Renal cortex interstitium (tissue), 11 donors: ENCODE results near the gene COL27A1. TPM values are rescaled to one million over a fixed set of nuclear protein-coding genes. Genes with fewer than 3 reads are reported as not detected.

Source experiments
- DNase-seq, 11 donors: peaks; one replicate each; pipeline ENCODE4 v3.0.0-alpha.2; 2013; ENCODE audit warnings: low read depth in 9 of 11, low spot score in 4 of 11; ENCODE audit errors: extremely low read depth in 1 of 11
- polyA plus RNA-seq, 3 donors: library from polyadenylated mRNA; unstranded; fragments of 120-200 nt; gene quantifications; one replicate each; pipeline ENCODE4 v1.2.1, GENCODE V29; 2013; ENCODE audit not compliant: insufficient read length in 3 of 3

COL27A1 gene
- polyA plus RNA-seq, 3 donors = 28.8 to 61.9 (median 35.1) TPM

DNA sequence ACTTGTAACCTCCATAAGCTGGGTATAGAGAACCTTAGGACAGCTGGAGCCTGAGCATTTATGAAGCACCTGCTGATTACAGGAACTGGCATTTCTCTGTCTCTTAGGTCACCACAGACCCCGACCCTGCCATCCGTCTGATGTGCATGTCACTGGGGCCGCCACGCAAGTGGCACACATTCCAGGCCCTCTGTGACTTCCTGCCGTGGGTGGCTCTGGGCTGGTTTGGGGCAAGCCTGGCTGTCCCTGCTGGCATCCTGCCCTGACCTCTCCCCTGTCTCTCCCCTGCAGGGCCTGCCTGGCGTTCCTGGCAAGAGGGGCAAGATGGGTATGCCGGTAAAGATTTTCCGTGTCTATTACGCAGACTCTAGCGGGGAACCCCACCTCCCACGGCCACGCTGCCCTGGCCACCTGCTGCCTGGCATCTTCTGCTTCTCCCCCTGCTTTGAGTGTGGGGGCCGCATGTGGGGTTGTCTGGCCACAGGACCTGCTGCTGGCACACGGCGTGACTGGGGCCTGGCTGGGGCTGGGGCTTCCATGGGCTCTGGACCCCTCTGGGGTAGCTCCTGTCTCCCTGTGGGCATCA, 55.4 kb downstream of the COL27A1 start:
- no peak for DNase-seq

DNA sequence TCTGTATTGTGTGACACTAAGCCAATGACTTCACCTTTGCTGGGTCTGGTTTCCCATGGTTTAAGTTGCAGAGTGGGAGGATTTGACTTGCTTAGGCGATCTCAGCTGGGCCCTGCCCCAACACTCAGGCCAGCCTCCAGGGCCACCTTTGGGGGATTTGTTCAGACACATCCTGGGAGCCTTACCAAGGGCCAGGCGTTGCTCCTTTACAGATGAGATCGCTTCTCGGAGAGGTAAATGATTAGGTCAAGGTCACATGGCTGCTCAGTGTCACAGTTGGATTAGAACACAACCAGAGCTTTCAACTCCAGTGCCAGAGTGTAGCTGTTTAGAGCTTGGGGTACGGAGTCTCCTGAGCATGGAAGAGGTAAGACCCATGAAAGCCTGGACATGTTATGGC, 57.5 kb downstream of the COL27A1 start:
- no peak for DNase-seq

DNA sequence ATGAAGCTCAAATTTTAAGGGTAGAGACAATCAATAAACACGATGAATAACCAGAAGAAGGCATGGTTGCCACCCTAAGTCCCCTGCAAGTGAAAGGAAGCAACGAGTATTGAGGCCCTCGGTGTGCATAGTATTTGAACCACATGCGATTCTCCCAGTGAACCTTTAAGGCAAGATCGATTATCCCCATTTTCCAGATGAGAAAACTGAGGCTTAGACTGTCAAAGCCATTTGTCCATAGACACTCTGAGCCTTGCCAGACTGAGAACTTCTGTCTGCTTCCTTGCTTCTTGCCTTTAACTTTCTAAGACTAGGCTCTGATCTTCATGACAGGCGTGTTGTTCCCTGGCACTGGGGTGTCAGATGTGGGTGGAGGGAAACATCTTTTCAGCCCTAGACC, 58.2 kb downstream of the COL27A1 start:
- no peak for DNase-seq

DNA sequence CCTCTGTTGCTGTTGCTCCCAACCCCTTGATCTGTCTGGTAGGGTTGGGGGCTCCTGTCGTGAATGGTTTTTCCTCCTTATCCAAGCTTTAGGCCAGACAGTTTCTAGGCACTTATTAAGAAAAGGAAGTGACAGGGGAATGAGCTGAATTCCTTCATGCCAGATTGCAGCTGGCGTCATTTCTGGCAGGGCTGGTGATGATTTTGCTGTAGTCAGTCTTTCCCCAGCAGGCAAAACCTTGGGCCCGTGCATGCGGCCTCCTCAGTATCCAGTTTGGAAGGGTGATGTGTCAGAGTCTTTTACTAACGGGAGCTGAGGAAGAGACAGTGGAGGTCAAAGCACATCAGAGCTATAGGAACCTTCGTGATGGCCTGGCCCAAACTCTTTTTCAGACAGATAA, 58.8 kb downstream of the COL27A1 start:
- DNase-seq = no peak

DNA sequence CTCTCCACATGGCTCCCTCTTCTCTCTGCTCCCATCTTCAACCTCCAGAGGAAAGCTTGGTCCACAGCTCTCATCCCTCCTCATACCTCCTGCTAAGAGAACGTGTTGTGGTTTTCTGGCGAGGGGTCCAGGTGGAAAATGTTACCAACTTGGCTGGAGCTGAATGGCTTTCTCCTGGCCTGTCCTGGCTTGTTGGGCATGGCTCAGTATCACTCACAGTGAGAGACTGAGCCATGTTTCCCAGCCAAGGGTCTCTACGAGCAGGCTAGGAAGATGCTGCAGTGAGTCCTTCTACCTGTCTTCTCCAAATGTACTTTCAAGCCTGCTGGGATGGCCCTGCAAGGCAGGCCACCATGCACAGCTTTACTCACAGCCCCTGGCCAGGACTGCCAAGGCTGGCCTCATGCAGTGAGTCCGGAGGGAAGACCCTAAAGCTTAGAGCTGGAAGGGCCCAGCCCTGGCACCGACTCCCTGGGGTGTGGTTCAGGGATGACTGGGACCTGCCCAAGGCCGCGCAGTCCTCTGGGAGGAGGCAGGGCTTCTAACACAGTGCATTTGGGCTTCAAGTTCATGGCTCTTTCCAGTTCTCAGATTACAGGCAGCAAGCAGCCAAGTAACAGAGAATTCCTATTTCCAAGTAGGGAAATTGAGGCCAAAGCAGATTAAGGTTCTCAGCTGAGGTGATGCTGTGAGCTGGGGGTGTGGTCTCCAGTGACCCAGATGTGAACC, 59.5 kb downstream of the COL27A1 start:
- no peak for DNase-seq

DNA sequence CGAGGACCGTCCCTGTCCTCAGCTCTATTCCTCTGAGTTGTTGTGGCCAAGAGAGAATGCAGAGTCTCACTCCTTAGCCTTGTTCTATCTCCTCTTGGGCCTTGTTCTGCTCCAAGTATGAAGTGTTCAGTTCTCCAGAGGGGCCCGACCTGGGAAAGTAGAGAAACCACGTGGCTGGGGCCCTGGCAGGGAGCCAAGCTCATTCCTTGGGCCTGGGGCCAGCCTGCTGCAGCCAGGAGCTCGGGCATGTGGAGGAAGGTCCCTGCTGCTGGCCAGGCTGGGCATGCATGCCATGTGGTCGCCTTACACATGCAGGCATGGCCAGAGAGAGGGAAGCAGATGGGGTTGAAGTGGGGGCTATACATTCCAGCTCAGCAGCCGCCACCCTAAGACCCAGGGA, 60.7 kb downstream of the COL27A1 start:
- peak in 5 of 11 donors; percentile 59 to 81 (median 66) for DNase-seq

DNA sequence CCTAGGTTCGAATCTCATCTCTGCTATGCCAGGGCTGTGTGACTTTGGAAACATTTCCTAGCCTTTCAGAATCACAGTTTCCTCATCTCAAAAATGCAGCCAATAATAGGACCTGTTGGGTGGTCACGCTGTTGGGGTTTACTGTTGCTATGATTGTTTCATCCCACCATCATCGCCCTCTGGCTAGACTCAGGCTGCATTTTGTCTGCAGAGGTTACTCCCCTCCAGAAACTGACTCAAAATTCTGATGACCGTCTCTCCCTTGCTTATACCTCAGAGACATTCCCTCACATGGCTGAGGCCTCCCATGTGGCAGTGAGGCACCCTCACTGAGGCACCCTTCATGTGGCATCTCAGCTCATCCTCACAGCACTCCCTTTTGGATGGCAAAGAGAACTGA, 61.6 kb downstream of the COL27A1 start:
- no peak for DNase-seq

DNA sequence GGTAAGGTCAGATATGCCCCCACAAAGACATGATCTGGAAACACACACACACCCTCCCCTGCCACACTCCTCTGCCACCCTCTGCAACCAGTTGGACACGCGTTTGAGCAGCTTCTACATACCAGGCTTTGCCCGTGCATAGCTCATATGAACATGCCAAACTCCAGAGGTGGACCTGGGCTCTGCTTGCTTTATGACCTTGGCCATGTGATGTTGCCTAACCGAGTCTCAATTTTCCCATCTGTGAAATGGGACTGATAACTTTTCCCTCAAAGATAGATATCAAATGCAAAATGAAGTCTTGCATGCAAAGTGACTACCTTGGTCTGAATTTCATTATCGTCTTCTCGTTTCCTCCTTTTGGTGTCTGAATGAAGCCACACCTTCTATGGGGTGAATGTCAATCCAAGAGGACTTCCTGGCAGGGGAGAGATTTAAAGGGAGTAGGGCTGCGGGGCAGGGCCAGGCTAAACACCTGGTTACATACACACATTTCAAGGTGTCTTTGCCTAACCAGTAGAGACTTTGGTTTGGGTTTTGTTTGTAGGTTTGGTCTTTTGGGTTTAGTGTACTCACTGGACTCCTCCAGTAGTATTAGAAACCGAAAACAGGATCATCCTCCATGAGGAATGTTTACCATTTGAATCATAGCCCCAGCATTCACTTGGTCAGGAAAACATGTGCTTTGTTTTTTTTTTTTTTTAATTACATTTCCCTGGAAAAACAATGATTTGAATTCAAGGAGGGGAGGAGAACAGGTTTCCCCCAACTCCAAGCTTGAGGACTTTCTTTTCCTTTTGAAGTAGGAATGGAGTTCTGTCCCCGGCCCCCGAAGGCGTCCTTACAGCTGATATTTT, 63.2 kb downstream of the COL27A1 start:
- no peak for DNase-seq

DNA sequence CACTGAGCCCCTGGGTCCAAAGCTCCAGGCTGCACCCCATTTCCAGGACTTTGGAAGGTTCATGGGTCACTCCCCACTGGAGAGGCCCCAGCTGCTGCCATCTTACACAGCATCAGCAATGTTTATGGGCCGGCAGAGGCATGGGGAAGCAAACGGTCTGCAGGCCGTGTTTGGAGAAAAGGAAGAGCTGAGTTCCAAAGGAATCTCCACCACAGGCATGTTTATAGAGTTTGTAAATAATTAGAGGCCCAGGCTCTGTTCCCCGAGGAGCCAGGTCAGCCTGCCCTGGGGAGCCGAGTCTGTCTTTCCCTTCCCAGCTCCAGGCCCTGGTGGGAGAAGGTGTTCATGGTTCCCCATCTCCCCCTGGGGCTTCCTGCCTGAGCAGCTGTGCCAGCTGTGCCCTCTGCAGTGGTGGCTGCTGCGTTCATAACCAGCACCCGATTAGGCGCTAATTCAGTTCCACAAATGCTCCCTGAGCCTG, 64.8 kb downstream of the COL27A1 start:
- DNase-seq = no peak

DNA sequence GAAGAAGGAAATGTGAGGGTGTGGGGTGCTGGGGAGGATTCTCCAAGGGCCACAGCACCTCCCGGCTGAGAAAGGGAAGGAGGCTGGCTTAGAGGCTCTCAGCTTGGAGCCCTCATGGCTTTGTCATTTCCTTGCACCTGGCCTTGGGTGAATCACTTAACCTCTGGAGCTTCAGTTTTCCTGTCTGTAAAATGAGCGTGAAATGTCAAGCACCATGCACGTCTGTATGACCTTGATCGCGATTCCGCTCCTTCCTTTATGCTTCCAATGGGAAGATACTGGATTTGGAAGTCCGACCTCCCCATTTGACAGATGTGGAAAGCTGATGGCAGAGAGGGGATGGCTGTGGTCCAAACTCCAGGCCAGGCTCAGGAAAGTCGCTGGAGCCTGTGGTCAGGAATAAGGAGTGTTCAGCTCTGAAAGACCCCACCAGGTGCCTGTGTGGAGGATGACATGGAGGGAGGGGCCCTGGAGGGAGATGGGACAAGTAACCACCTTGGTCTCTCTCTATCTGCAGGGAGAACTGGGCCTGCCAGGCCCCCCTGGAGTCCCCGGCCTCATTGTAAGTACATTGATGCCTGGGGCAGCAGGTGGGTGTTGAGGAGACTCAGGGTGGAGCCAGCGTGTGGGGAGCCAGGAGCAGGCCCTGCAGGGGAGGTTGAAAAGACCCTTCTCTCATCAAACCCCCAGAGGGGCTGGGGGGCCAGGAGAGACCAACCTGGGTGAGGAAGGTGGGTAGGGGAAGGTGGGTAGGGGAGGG, 66.5 kb downstream of the COL27A1 start:
- DNase-seq = no peak

DNA sequence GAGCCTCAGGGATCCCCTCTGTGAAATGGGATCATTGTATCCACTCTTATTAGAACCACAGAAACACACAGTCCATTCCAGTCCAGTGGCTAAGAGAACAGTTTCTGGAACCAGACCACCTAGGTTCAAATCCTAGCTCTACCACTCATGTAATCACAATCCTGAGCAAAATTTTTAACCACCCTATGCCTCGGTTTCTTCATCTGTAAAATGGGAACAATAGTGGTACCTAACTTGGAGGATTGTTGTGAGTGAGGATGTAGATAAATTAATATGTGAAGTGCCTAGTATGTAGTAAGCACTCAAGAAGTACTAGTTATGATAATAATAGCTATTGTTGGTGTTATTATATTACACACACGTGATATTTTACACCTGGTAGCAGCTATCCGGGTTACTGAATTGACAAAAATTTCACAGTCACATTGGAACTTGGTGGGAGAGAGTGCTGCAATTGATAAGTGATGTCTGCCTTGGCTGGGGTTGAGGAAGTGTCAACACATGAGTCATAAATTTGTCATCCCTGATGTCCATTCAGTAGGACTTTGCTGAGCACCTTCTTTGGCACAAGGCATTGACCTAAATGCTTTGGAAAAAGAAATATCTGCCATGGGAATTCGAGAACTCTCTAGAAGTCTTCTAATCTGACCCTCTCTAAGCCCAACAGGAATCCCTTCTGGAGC, 68.4 kb downstream of the COL27A1 start:
- DNase-seq = no peak

DNA sequence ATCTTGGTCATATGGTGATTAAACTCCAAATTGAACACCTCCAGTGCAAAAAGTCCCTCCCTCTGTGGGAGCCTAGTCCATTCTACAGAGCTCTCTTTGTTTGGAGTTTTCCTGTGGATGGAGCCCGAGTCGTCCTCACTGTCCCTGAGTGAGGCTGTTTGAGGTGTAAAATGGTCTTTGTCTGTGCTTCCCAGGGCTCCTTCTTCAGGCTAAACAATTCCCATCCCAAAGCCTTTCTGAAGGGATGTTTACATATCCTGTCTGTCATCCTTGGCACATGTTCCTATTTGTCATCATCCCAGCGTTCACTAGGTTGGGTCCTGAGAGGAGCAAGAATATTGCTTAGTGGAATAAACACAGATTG, 68.9 kb downstream of the COL27A1 start:
- DNase-seq = no peak

DNA sequence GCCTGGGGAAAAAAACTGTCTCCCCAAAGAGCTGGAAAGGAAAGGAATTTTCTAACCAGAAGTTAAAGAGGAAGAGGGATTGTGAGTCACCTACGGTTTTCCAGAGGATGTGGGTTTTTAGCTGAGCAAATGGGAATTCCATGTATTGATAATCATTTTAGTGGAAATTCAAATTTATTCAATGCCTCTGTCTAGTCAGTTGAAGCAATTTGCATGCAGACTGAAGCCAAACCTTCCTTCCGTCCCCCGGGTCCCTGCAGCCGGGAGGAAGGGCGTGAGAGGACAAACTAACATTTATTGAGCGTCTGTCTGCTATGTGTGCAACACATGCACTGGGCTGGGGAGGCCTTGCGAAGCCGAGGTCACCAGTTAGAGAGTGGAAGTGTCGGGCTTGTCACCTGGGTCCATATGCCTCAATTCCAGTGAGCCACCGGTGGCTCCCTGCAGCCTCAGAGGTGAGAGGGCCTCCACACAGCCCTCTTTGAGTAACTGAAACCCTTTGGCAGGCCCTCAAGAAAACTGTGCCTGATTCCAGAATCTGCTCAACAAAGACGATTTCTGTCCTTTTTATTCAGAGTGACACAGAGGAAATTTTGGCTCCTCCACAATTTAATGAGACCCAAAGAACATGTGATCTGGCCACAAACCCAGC, 70.3 kb downstream of the COL27A1 start:
- DNase-seq = no peak

DNA sequence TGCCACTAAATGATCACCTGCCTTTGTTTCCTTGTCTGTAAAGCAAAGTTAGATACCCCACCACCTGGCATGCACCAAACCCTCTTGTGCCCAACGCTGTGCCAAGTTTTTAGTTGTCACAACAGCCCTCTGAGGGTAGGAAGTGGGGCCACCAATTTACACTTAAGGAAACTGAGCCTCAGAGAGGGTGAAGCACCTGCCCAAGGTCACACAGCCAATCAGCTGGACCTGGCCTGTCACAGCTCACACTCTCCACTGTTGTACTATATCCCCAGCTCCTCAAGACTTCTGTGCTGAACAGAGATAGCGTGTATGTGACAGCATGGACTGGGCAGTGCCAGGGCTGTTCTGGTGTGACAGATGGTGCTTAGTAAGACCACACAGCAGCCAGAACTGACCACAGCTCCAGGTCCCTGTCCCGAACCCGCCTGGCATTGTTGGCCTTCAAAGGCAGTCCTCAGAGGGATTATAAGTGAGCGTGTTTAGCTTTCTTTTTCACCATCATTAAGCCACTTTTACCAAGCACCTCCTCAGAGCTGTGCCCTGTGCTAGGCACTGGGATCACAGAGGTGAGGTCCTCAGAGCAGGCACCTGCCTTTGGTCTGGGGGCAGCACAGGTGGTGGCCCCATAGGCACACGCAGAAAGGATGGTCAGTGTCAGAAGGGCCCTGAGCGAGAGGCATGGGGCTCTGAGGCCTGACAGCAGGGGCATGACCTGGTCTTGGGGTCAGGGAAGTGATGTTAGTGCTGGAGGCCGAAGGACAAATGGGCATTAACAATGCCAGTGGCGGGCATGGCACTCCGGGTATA, 71.1 kb downstream of the COL27A1 start:
- no peak for DNase-seq

DNA sequence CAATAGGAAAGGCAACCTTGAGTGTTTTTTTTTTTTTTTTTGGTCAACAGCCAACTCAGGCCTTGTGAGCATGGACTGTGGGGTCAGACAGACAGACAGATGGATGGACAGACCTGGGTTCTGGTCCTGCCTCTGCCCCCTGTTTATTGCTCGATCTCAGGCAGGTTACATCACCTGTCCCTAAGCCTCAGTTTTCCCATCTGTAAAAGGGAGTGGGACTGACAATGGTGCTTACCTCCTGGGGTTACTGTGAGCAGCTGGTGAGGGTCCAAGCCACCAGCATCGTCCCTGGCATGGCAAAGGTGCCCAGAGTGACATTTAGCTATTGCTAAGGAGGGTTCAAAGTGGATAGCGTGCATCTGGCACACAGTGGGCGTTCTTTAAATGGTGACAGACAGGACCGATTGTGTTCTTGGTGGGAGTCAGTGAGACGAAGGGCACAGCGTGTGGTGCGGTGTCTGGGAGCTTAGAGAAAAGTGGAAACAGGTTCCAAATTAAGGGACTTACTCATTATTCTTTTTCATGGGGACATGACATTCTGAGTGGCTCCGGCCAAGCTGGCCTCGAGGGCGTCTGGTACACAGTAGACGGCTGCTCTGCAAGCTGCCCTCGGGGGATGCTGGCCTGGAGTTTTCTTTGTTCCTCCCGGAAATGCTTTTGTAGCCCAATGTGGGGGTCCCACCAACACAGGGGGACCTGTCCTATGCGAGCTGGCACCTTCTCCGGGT, 72.1 kb downstream of the COL27A1 start:
- no peak for DNase-seq

DNA sequence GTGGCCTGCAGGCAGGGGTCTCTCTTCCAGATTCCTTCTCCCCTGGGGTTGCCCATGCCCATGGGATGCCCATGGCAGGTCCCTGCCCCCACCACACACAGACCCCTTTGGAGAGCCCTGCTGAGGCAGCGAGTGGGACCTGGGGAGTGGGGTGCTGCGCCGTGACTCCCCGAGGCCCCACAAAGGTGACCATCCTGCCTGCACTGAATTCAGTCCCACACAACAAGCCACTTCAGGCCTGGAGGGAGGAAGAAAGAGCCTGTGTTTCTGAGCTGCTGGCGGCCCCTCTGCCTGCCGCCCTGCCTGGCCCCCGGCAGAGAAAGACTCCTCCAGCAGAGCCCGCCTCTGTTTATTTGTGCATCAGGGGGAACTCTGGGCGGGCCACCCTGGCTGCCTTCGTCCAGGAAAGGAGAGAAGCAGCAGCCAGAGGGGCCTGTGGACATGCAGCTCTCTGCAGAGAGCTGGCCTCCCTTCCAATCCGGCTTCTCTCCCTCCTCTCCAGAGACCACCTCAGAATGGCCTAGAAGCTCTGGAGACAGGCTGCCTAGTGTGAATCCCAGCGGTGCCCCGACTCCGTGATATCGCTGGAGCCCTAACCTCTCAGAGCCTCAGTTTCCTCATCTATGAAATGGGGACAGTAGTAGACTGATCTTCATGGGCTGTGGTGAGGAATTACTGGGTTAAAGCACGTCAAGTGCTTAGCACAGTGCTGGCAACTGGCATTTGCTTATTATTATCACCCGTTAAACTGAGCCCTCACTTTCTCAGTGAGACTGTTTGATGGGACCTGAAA, 72.9 kb downstream of the COL27A1 start:
- no peak for DNase-seq
